GM21717 (cell line): ENCODE data around the gene ASAP2.

Source experiments
- ATAC-seq: cut with Tn5 transposase; IDR thresholded peaks from one replicate; pipeline ENCODE4 v1.9.1; 2021; ENCODE audit warnings: mild to moderate bottlenecking, moderate library complexity; ENCODE audit not compliant: unreplicated experiment

Gene ASAP2

DNA sequence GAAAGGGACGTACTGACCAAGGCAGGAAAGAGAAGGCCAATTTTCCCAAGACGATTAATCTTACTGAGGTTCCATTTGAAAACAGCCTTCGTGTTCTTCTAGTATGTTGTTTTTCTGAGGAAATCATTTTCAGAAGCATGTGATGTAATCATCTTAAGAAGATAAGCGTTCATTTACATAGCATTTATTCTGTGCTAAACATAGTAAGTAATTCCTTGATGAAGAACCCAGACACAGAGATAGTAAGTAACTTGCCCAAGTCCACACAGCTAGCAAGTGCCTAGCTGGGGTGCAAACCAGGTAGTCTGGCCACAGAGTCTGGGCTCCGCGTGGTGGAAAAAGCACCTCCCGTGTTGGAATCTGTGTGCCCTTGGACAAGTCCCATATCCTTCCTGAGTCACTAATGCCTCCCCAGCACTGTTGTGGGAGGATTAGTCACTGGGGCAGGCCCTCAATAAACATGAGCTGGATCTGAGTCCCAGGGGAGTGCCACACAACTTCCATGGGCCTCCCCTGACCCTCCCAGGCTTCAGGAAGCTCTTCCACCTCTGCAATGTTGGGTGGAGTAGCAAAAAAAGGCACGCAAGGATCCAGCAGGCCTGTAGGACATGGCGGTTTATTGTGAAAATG lies 26.9 kb upstream of the ASAP2 start:
- ATAC-seq: no peak

DNA sequence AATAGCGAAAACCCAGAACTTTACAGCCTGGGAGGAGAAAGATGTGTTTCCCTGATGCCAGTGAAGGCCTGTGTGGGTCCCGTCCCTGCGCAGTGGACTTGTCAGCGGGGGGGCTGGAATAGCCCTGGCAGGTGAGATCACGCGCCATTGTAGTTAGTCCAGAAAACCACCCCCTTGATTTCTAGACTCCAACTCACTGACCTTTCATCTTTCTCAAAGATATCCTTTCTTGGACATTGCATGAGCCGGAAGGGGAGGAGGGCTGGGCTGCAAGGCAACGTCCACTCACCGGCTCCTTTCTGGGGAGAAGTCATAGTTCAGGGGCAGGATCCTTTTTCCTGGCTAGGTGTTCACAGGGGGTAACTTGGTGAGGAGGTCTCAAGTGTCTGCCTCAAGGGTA lies 22.3 kb upstream of the ASAP2 start:
- no peak for ATAC-seq

DNA sequence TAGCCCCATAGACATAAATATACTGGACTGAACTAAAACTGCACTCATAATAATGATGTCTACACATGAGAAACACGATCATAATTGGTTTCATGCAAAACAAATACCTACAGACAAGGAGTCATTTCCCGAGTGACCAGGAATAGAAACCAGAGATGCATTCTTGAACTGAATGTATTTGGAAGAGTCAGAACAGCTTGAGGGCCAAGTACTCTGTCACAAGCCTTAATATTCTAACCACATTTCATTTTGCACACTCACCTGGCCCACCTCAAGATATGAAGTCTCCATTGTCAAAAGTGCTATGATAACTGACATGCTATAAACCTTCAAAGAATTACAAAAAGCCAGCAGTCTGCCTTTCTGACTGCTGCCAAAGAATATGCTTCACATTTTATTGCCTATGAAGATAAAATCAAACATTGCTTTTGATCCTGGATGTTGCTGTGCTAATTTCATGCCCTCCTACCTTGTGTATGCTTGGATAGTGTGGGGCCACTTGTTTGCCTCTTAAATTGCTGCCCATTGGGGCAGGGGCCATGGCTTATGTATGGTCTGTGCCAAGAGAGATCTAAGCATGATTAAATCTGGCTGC lies 18.9 kb upstream of the ASAP2 start:
- no peak for ATAC-seq

DNA sequence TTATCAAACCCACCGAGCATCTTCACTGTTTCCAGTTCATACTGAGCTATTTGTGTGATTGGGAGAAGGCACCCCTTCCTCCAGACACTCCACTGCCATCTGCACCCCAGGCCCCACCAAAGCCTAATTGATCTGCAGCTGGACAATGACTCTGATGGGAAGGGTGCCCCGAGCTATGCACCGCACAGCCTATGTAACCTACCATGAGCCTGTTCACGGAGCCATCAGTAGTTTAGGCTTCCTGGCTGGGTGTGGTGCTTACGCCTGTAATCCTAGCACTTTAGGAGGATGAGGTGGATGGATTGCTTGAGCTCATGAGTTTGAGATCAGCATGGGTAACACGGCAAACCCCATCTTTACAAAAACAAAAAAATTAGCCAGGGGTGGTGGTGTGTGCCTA lies 17.8 kb upstream of the ASAP2 start:
- ATAC-seq: no peak

DNA sequence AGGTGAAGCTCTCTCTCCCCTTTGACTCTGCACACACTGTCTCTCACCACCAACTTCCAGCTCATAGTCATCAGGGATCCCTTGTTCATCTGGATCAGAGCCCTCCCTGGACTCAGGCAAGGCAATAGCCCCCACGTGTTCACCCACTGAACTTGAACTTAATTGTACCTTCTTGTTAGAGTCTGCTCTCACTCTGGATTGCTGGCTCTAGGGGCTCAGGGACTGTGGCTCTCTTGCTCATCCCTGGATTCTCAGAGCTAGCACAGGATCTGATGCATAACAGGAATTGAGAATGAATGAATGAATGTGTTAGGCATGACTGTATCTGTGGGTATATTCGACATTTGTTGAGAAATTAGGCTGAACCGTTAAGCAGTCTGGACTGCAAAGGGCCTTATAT lies 16.7 kb upstream of the ASAP2 start:
- no peak for ATAC-seq

GRCh38 chr2:9191041-9191481 lies 15.6 kb upstream of the ASAP2 start:
- ATAC-seq: no peak

DNA sequence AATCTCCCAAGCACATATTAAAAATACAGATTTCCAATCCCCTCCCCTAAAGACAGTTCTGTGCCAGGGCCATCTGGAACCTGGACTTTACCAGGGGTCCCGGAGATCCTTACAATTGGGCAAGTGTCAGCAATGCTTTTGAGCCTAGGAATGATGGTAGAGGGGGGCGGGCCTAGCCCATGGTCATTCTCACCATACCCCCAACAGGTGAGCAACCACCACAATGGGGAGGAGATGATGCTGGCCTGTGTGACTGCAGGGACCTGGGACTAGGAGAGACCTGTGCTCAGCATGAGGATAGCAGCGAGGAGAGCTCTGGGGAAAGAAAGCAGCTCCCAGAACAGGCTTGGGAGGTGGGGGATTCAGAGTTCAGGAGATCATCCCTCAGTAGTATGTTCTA lies 13.9 kb upstream of the ASAP2 start:
- no peak for ATAC-seq

DNA sequence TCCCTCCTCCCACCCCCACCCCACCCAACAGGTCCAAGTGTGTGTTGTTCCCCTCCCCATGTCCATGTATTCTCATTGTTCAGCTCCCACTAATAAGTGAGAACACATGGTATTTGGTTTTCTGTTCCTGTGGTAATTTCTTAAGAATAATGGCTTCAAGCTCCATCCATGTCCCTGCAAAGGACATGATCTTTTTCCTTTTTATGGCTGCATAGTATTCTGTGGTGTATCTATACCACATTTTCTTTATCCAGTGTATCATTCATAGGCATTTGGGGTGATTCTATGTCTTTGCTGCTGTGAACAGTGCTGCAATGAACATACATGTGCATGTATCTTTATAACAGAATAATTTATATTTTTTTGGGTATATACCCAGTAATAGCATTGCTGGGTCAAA lies 12.3 kb upstream of the ASAP2 start:
- ATAC-seq: no peak

GRCh38 chr2:9196637-9197036 lies 10.0 kb upstream of the ASAP2 start:
- no peak for ATAC-seq

DNA sequence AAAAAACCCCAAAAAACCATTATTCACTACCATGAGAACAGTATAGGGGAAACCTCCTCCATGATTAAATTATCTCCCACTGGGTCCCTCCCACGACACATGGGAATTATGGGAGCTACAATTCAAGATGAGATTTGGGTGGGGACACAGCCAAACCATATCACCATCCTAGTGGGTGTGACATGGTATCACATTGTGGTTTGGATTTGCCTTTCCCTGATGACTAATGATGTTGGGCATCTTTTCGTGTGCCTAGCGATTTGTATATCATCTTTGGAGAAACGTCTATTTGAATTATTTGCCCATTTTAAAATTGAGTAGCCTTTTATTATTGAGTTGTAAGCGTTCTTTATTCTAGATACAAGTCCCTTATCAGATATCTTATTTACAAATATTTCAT lies 8.7 kb upstream of the ASAP2 start:
- no peak for ATAC-seq

DNA sequence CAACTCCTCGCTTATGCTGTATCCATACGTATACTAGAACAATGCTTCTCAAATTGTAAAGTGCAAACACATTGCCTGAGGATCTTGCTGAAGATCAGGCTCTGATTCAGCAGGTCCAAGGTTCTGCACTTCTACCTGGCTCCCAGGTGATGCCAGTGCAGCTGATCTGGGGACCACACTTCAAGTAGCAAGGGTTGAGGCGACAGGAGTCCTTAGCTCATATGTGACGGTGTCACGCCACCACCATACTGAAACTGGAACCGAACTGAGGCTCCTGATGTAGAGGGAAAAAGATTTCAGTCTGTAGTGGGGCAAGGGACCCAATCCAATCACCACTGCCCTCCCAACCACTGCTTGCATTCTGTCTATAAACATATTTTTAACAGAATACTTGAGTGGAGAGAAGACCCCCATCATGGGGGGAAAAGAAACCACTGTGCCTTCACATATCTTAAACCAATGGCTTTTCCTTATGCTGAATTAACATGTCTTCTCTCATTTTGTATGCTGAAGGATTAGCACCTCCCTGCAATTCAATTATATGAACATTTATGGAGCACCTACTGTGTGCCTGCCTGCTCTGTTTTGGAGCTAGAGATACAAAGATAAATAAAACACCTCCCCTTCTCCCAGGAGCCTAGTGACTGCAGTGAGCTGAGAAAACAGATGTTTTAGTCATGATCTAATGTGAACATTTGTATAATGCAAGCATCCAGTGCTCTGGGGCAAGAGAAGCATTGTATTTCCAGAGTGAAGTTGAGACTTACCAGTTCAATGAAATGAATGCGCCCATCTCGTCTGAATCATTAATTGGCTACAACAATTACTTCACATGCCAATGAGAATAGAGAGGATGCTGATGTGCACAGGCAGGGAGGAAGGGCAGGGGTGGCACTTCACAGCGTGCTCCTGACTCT lies 6.6 kb upstream of the ASAP2 start:
- no peak for ATAC-seq

DNA sequence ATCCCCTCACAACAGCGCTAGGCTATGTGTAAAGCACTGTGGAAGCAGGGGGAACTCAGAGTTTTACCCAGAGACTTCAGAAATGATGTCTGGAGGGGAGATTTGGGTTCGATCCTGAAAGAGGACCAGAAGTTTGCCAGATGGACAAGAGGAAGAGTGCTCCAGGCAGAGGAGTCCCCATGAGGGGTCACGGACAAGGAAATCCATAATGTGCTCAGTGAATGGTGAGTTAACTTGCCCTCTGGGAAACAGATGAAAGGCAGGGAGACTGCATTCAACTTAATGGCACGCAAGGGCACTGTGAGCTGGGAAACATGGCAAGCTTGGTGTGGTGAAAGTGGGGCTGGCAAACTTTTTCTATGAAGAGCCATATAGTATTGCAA lies 6.0 kb upstream of the ASAP2 start:
- no peak for ATAC-seq

DNA sequence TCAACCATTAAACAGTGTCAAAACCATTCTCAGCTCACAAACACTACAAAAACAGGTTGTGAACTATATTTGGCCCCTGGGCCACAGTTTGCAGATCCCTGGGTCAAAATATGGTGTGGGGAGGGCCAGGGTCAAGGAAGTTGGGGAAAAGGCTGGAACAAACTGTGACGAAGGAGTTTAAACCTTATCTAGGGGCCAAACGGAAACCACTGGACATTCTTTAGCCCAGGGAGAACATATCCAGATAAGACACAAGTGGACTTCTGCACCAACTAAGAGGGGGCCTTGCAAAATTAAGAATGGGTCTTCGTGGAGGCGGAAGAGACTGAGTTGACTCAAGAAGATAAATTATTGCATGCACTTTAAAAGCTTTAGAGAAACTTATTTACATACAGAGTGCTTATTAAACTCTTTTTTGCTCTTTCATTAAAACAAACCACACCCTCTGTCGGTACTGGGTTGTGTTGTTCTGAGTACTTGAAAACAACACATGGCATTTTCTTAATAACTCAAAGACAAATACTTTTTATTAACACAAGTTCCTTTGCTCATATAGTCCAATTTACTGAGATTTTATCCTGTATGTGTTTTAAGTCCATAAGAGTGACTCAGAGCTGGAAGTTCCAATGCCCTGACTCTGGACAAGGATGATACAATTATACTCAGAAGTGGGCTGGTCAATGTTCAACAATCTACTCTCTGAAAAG lies 5.3 kb upstream of the ASAP2 start:
- no peak for ATAC-seq

DNA sequence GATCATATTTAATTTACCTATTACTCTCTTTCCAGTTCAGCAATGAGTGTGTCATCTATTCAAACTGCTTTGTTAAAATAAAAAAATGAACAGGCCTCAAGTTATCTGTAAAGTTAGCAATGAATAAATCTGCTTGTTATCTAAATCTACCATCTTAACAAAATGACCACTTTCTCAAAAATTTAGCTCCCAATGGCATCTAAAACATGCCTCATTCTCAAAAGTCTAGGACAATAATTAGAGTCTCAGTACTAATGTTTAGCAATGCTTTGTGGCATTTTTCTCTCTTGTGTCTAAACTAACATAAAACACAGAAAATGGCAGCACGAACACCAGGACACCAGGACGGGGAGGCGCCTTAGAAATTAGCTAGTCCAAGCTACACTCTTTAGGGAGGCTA lies 3.6 kb upstream of the ASAP2 start:
- no peak for ATAC-seq

DNA sequence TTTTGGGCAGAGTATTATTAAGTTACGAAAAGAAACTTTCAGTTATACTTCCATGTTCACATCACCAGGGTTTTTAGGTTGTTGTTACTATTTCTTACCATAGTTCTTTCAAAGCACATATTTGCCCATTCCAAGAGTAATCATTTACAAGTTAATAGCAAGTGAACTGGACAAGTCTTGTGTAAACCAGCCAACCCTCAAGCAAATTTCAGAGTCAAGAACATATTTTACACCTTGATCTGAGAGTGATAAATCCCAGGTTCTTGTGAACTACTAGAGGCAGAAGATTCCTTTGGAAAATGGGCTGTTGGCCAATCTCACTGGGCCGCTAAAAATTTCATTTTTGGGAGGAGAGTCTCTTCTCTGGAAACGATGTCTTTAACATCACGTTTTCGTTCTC lies 2.7 kb upstream of the ASAP2 start:
- no peak for ATAC-seq

GRCh38 chr2:9204939-9205338 lies 1.7 kb upstream of the ASAP2 start:
- ATAC-seq: no peak

DNA sequence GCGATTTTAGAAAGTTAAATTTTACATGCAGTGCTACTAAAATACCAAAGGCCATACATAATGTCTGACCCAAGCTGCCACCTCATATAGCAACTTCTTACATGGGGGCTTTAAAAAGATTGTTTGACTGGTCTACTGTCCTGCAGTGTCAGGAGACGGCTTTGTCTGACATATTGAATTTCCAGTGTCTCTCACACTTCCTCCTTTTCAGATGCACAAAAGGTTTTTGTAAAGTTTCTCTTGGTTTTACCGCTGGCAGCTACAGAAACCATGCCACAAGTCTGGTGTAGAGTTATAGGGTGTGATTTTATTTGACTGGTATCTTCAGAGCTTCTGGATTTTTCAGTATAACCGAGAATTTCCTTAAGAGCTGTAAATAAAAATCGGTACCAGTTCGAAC lies 1.1 kb upstream of the ASAP2 start:
- no peak for ATAC-seq

DNA sequence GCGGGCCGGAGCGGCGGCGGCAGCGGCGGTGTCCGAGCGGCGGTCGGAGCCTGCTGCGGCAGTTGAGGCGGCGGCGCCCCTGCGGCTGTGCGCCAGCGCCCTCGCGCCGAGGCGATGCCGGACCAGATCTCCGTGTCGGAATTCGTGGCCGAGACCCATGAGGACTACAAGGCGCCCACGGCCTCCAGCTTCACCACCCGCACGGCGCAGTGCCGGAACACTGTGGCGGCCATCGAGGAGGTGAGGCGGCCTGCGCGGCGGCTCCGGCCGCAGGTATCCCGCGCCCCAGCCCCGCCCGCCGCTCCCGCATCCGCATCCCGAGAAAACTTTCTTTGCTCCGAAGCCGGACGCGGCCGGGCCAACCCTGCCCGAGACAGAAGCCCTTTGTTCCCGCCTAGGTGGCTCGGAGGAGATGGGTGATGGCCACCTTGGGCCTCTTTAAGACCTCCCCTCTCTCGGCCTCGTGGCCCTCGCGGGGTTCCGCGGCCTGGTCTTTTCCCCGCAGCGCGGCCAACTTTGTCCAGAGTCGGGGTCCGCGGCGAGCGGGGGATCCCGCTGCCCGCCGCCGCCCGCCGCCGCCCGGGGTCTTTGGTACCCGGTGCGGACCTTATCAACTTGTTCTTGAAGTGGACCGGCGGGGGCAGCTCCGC lies 504 bp downstream of the ASAP2 start:
- no peak for ATAC-seq

GRCh38 chr2:9207641-9208311 lies 1.2 kb downstream of the ASAP2 start:
- no peak for ATAC-seq

- ATAC-seq: no peak
Measured at GRCh38 chr2:9208875-9209274, 2.3 kb downstream of the ASAP2 start.
